H1 (cell line): ENCODE measurements around the gene SLC35F1. TPM values are rescaled to one million over a fixed set of nuclear protein-coding genes. Genes with fewer than 3 reads are reported as not detected.

Experiments used
- CTCF ChIA-PET: fragments of 300-600 bp; sonication (Branson Sonifier 250); formaldehyde crosslinking; loops from one replicate; lab custom pipeline; 2021; ENCODE audit not compliant: partially characterized antibody; lab: Charles Lee
- POLR2A ChIA-PET: fragments of 300-600 bp; sonication (Branson Sonifier 250); formaldehyde crosslinking; loops from one replicate; lab custom pipeline; 2021; ENCODE audit warnings: inconsistent platforms; ENCODE audit not compliant: partially characterized antibody; lab: Charles Lee
- DNase-seq, 2 experiments: peaks; one replicate each; pipeline versions ENCODE4 v3.0.0 to v3.0.0-alpha.2; 2010 to 2022; ENCODE audit warnings: low spot score in 2 of 2, low read depth in 1 of 2, mixed read lengths in 1 of 2
- FAIRE-seq: peaks from 2 replicates; lab custom pipeline; 2011; peaks lifted over from hg19 to GRCh38; lab: Jason Lieb, UNC
- H2AFZ ChIP-seq: 2 replicates; pipeline ENCODE4 v1.8.1; 2012; ENCODE audit warnings: low read length, inconsistent platforms
- H2AK5ac ChIP-seq: 2 replicates; pipeline ENCODE4 v1.6.1; 2013; ENCODE audit warnings: low read depth, low read length
- H2BK120ac ChIP-seq: replicated peaks from 2 replicates; pipeline ENCODE3; 2013; ENCODE audit warnings: low read depth, low read length, inconsistent platforms
- H2BK12ac ChIP-seq: 2 replicates; pipeline ENCODE4 v1.6.1; 2013; ENCODE audit warnings: low read depth, low read length
- H2BK15ac ChIP-seq: 2 replicates; pipeline ENCODE4 v1.6.1; 2013; ENCODE audit warnings: low read length
- H2BK20ac ChIP-seq: 2 replicates; pipeline ENCODE4 v1.6.1; 2013; ENCODE audit warnings: low read length
- H2BK5ac ChIP-seq: 2 replicates; pipeline ENCODE4 v1.6.1; 2013; ENCODE audit warnings: low read depth, low read length
- H3K14ac ChIP-seq: 2 replicates; pipeline ENCODE4 v1.6.1; 2013; ENCODE audit warnings: inconsistent platforms; ENCODE audit not compliant: insufficient read length
- H3K18ac ChIP-seq: 2 replicates; pipeline ENCODE4 v1.6.1; 2013; ENCODE audit warnings: low read length; ENCODE audit errors: extremely low read depth
- H3K23ac ChIP-seq: 2 replicates; pipeline ENCODE4 v1.6.1; 2013; ENCODE audit warnings: inconsistent platforms; ENCODE audit not compliant: insufficient read length
- H3K23me2 ChIP-seq: 2 replicates; pipeline ENCODE4 v1.6.1; 2013; ENCODE audit warnings: low read depth, low read length
- H3K27ac ChIP-seq: 2 replicates; pipeline ENCODE4 v1.6.1; 2011; ENCODE audit warnings: low read depth, low read length, inconsistent platforms
- H3K27me3 ChIP-seq, 4 experiments: replicated peaks in 1 of 4; 1 replicate in 1 of 4; 2 replicates in 3 of 4; pipeline versions ENCODE4 v1.6.1 to v1.8.1; 2011 to 2013; ENCODE audit warnings: low read length in 3 of 4, mild to moderate bottlenecking in 3 of 4, inconsistent platforms in 2 of 4, mixed read lengths in 2 of 4, moderate library complexity in 1 of 4; ENCODE audit not compliant: control insufficient read depth in 3 of 4, insufficient read depth in 3 of 4; ENCODE audit errors: extremely low read depth in 1 of 4
- H3K36me3 ChIP-seq, 4 experiments: 2 replicates each; pipeline versions ENCODE4 v1.6.1 to v1.8.1; 2011 to 2013; ENCODE audit warnings: mild to moderate bottlenecking in 4 of 4, low read length in 3 of 4, moderate library complexity in 2 of 4, control low read depth in 1 of 4, inconsistent platforms in 1 of 4; ENCODE audit not compliant: insufficient read depth in 4 of 4, control insufficient read depth in 2 of 4
- H3K4ac ChIP-seq: replicated peaks from 2 replicates; pipeline ENCODE3; 2013; ENCODE audit warnings: low read length, low read depth, mixed read lengths, inconsistent platforms; ENCODE audit not compliant: insufficient read length
- H3K4me1 ChIP-seq, 4 experiments: replicated peaks in 1 of 4; 1 replicate in 1 of 4; 2 replicates in 3 of 4; pipeline versions ENCODE4 v1.6.1 to v1.8.1; 2011 to 2013; ENCODE audit warnings: low read length in 3 of 4, inconsistent platforms in 2 of 4, mixed read lengths in 1 of 4; ENCODE audit not compliant: insufficient read depth in 4 of 4, control insufficient read depth in 3 of 4
- H3K4me2 ChIP-seq, 2 experiments: 2 replicates each; pipeline versions ENCODE4 v1.6.1 to v1.8.1; 2011 to 2013; ENCODE audit warnings: low read depth in 2 of 2, low read length in 2 of 2, control low read depth in 1 of 2, inconsistent platforms in 1 of 2, mild to moderate bottlenecking in 1 of 2; ENCODE audit not compliant: insufficient read depth in 1 of 2
- H3K4me3 ChIP-seq, 4 experiments: fragments of 200-600, 300-600 bp in 1 of 4; sonication (generic), shearing (Covaris generic), sonication (Bioruptor Twin) in 1 of 4; 2 replicates each; pipeline versions ENCODE4 v1.5.1 to v1.8.1; 2011 to 2016; ENCODE audit warnings: low read length in 4 of 4, low read depth in 3 of 4, control low read depth in 2 of 4, inconsistent platforms in 2 of 4, mild to moderate bottlenecking in 2 of 4, mixed read lengths in 1 of 4, moderate library complexity in 1 of 4; ENCODE audit not compliant: insufficient read depth in 2 of 4; ENCODE audit errors: extremely low read depth in 1 of 4
- H3K56ac ChIP-seq: replicated peaks from 2 replicates; pipeline ENCODE3; 2013; ENCODE audit warnings: low read depth, mild to moderate bottlenecking, mixed read lengths, low read length, inconsistent platforms; ENCODE audit not compliant: insufficient read length
- H3K79me1 ChIP-seq: 2 replicates; pipeline ENCODE4 v1.6.1; 2013; ENCODE audit warnings: low read depth, low read length, control low read depth
- H3K79me2 ChIP-seq, 2 experiments: 2 replicates each; pipeline versions ENCODE4 v1.6.1 to v1.8.1; 2012 to 2013; ENCODE audit warnings: low read length in 2 of 2, mild to moderate bottlenecking in 2 of 2, inconsistent platforms in 1 of 2; ENCODE audit not compliant: insufficient read depth in 2 of 2, control insufficient read depth in 1 of 2
- H3K9ac ChIP-seq, 4 experiments: replicated peaks in 1 of 4; 1 replicate in 1 of 4; 2 replicates in 3 of 4; pipeline versions ENCODE4 v1.6.1 to v1.8.1; 2011 to 2013; ENCODE audit warnings: low read depth in 3 of 4, low read length in 3 of 4, control low read depth in 2 of 4, mild to moderate bottlenecking in 2 of 4, moderate library complexity in 2 of 4, inconsistent platforms in 1 of 4; ENCODE audit errors: extremely low read depth in 1 of 4
- H3K9me3 ChIP-seq, 2 experiments: 2 replicates each; pipeline versions ENCODE4 v1.6.1 to v1.8.1; 2012 to 2013; ENCODE audit warnings: mild to moderate bottlenecking in 2 of 2, moderate library complexity in 2 of 2, control low read depth in 1 of 2, inconsistent platforms in 1 of 2, low read depth in 1 of 2, low read length in 1 of 2, mixed read lengths in 1 of 2; ENCODE audit not compliant: insufficient read depth in 2 of 2
- H4K20me1 ChIP-seq, 2 experiments: replicated peaks in 1 of 2; 2 replicates each; pipeline versions ENCODE3 to v1.8.1; 2011 to 2013; ENCODE audit warnings: inconsistent platforms in 2 of 2, low read length in 2 of 2, mild to moderate bottlenecking in 1 of 2; ENCODE audit not compliant: insufficient read depth in 2 of 2, control insufficient read depth in 1 of 2
- H4K5ac ChIP-seq: 2 replicates; pipeline ENCODE4 v1.6.1; 2013; ENCODE audit warnings: low read length, low read depth, mixed read lengths, inconsistent platforms; ENCODE audit not compliant: insufficient read length
- H4K8ac ChIP-seq: 2 replicates; pipeline ENCODE4 v1.8.0; 2013; ENCODE audit warnings: mild to moderate bottlenecking, moderate library complexity, low read length, inconsistent platforms; ENCODE audit not compliant: insufficient read depth; ENCODE audit errors: extremely low read depth
- H4K91ac ChIP-seq: replicated peaks from 2 replicates; pipeline ENCODE3; 2013; ENCODE audit warnings: low read length, mixed read lengths, inconsistent platforms; ENCODE audit not compliant: insufficient read length
- CBX8 ChIP-seq: fragments of 300-800, 300-1000 bp; sonication (generic); IDR thresholded peaks from 2 replicates; pipeline ENCODE4 v1.7.1; 2016; ENCODE audit warnings: low read depth, low read length, borderline replicate concordance
- CHD1 ChIP-seq: IDR thresholded peaks from 2 replicates; pipeline ENCODE4 v1.6.1; 2012; ENCODE audit warnings: low read depth, low read length, improper control_type of control experiment
- CTBP2 ChIP-seq: IDR thresholded peaks from 2 replicates; pipeline ENCODE4 v1.7.0; 2011; ENCODE audit warnings: borderline replicate concordance, mild to moderate bottlenecking, moderate library complexity, mixed read lengths, low read length; ENCODE audit not compliant: insufficient read depth, insufficient read length
- GABPA ChIP-seq: IDR thresholded peaks from 2 replicates; pipeline ENCODE4 v1.6.1; 2011; ENCODE audit warnings: mild to moderate bottlenecking, low read length, moderate library complexity, borderline replicate concordance; ENCODE audit not compliant: insufficient read depth
- HDAC2 ChIP-seq, 2 experiments: fragments of 300-600 bp in 1 of 2; sonication (generic) in 1 of 2; IDR thresholded peaks; 2 replicates each; pipeline ENCODE4 v1.6.1; 2011 to 2012; ENCODE audit warnings: low read depth in 2 of 2, low read length in 2 of 2, mild to moderate bottlenecking in 2 of 2, moderate library complexity in 2 of 2, borderline replicate concordance in 1 of 2, inconsistent platforms in 1 of 2
- JUN ChIP-seq: IDR thresholded peaks from 2 replicates; pipeline ENCODE4 v1.6.1; 2011; ENCODE audit warnings: low read depth, mild to moderate bottlenecking, improper control_type of control experiment, low read length
- MAX ChIP-seq: IDR thresholded peaks from 2 replicates; pipeline ENCODE4 v1.6.1; 2012; ENCODE audit warnings: inconsistent platforms
- POLR2AphosphoS5 ChIP-seq: IDR thresholded peaks from 2 replicates; pipeline ENCODE4 v1.6.1; 2011; ENCODE audit warnings: low read depth, low read length
- RBBP5 ChIP-seq: IDR thresholded peaks from 2 replicates; pipeline ENCODE4 v1.7.1; 2012; ENCODE audit warnings: low read depth, mild to moderate bottlenecking, inconsistent platforms, low read length, moderate library complexity, borderline replicate concordance
- RFX5 ChIP-seq: IDR thresholded peaks from 2 replicates; pipeline ENCODE4 v1.6.1; 2011; ENCODE audit warnings: low read depth, low read length, improper control_type of control experiment, borderline replicate concordance
- RXRA ChIP-seq: IDR thresholded peaks from 2 replicates; pipeline ENCODE4 v1.6.1; 2011; ENCODE audit warnings: low read depth, mild to moderate bottlenecking, low read length, moderate library complexity; ENCODE audit not compliant: insufficient read depth
- SP1 ChIP-seq: IDR thresholded peaks from 2 replicates; pipeline ENCODE4 v1.6.1; 2011; ENCODE audit warnings: low read depth, low read length
- WGBS, 2 experiments: shearing (Covaris generic) in 1 of 2; methylation state at CpG; one replicate each; pipeline versions ENCODE4 v1.1.6 to v1.1.7; 2013 to 2015; ENCODE audit warnings: low lambda C conversion rate in 2 of 2, mixed read lengths in 2 of 2, inconsistent platforms in 1 of 2, low coverage in 1 of 2, missing lambda C conversion rate in 1 of 2; ENCODE audit not compliant: insufficient replicate concordance in 2 of 2, insufficient coverage in 1 of 2, insufficient read length in 1 of 2; ENCODE audit errors: extremely low coverage in 1 of 2, missing lambda C conversion rate in 1 of 2; 5-methylcytosine and 5-hydroxymethylcytosine counted together
- polyA plus RNA-seq, 7 experiments: library from polyadenylated mRNA; depleted of rRNA in 3 of 7; stranded (reverse) in 5 of 7; unstranded in 2 of 7; fragments of >200 nt in 5 of 7; fragments of 200-250 nt in 2 of 7; gene quantifications; 1 replicate in 5 of 7; 2 replicates in 1 of 7; 4 replicates in 1 of 7; pipeline versions ENCODE4 v1.2.1 to v1.2.3, GENCODE V29; 2011 to 2013; ENCODE audit warnings: missing spikeins in 2 of 7, mixed read lengths in 2 of 7
- total RNA-seq: library from RNA; stranded (reverse); fragmentation: NEBNext Ultra II Directional; extraction: Animal tissue kit (Norgen Biotek cat#: 25700); gene quantifications from 2 replicates; pipeline ENCODE4 v1.2.1, GENCODE V29; 2021

The SLC35F1 gene
- total and polyA plus RNA-seq, 2 of the 8 experiments (the other 6 are each of a cell fraction or from before 2014, with no cell fraction given): 7.0 to 10.0 TPM

DNA sequence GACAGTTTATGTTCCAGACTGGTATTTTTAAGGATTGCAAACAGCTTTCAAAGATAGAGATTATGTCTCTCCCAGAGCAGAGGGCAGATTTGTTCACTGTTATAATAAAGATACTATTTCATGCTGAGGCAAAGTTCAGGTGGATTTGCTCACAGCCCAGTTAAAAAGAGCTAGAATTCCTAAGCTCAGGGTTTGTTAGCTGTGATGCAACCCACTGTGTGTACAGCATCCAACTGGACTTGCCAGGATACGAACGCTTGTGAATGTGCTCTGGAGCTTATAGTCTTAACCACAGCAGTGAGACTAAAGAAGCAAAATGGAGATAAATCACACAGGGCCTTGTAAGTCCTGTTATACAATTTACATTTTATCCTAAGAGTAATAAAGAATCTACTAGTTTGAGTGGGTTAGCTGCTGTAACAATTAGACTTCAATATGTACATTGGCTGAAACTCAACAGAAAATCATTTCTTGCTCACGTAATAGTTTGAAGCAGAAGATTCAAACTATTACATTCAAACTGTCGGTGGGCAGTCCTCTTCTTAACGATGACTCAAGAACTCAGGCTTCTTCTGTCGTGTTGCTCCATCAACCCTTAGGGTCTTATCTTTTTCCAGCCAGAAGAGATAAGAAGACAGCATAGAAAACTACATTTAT is 437.1 kb downstream of the SLC35F1 start:
- H3K79me1 ChIP-seq: no peaks in the 10 kb centered on the region
- H3K36me3 ChIP-seq: no peaks in the 10 kb centered on the region
- no peak overlapping the region for H3K27ac ChIP-seq
- H4K91ac ChIP-seq: no peak overlapping the region
- no peaks in the 10 kb centered on the region for H3K9me3 ChIP-seq
- no peak overlapping the region for H2BK120ac ChIP-seq
- H3K23me2 ChIP-seq: no peaks in the 10 kb centered on the region
- ChIA-PET CTCF (no interaction called here), POLR2A (no interaction called here)
- FAIRE-seq (no peak), DNase-seq (no peak)
- no peaks in the 10 kb centered on the region for H3K27me3 ChIP-seq
- H3K4me1 ChIP-seq: no peaks in the 10 kb centered on the region
- no peak overlapping the region for H2BK20ac ChIP-seq
- TF ChIP-seq CTBP2: no peak
- no peak for TF ChIP-seq HDAC2 (IDR thresholded peaks at IDR 0.05; ENCODE audit: borderline replicate concordance in 1 of 2, low read depth in 2 of 2, low read length in 2 of 2)
- TF ChIP-seq GABPA: no peak
- no peak for TF ChIP-seq JUN
- TF ChIP-seq SP1: no peak
- no peak for TF ChIP-seq POLR2AphosphoS5
- no peak for TF ChIP-seq CHD1
- no peak for TF ChIP-seq RFX5
- no peak for TF ChIP-seq MAX
- no peak for TF ChIP-seq RBBP5
- TF ChIP-seq RXRA: no peak
- TF ChIP-seq CBX8: no peak
- no peak overlapping the region for H2AK5ac ChIP-seq
- H2BK12ac ChIP-seq: no peak overlapping the region
- H4K8ac ChIP-seq: no peak overlapping the region
- H3K4me3 ChIP-seq: no peak overlapping the region
- no peak overlapping the region for H2BK5ac ChIP-seq
- H4K20me1 ChIP-seq: no peaks in the 10 kb centered on the region
- H4K5ac ChIP-seq: no peak overlapping the region
- no peak overlapping the region for H3K4ac ChIP-seq
- no peak overlapping the region for H3K14ac ChIP-seq
- H3K4me2 ChIP-seq: no peak overlapping the region
- no peak overlapping the region for H3K9ac ChIP-seq
- H3K79me2 ChIP-seq: no peaks in the 10 kb centered on the region
- no peak overlapping the region for H3K23ac ChIP-seq
- no peak overlapping the region for H2AFZ ChIP-seq
- no peak overlapping the region for H3K18ac ChIP-seq
- H3K56ac ChIP-seq: no peak overlapping the region
- WGBS, 2 experiments: 76% methylated on average over 6 of the region's 6 CpGs; no CpG with 5 or more reads in 1 of the 2 experiments
- H2BK15ac ChIP-seq: no peak overlapping the region
